Kidney (tissue), 14 donors: Measurements from ENCODE around the gene BCKDK. TPM values are rescaled to one million over a fixed set of nuclear protein-coding genes. Genes with fewer than 3 reads are reported as not detected.

ENCODE experiments used
- DNase-seq, 5 donors: peaks; one replicate each; pipeline ENCODE4 v3.0.0-alpha.2; 2013 to 2020
- FAIRE-seq: peaks from 2 replicates; lab custom pipeline; 2012; peaks lifted over from hg19 to GRCh38; lab: Jason Lieb, UNC
- H3K27ac ChIP-seq, 2 donors: one replicate each; pipeline ENCODE4 v1.7.0; 2013; ENCODE audit warnings: low read depth in 2 of 2, low read length in 2 of 2, inconsistent platforms in 1 of 2
- H3K27me3 ChIP-seq: one replicate; pipeline ENCODE4 v1.7.1; 2013; ENCODE audit warnings: low read length, inconsistent platforms; ENCODE audit not compliant: control insufficient read depth, insufficient read depth
- H3K36me3 ChIP-seq, 3 donors: one replicate each; pipeline versions ENCODE4 v1.7.0 to v1.7.1; 2013; ENCODE audit warnings: low read length in 3 of 3, control low read depth in 1 of 3, inconsistent platforms in 1 of 3; ENCODE audit not compliant: insufficient read depth in 3 of 3, control insufficient read depth in 2 of 3
- H3K4me1 ChIP-seq, 3 donors: one replicate each; pipeline versions ENCODE4 v1.7.0 to v1.7.1; 2013; ENCODE audit warnings: low read length in 3 of 3, inconsistent platforms in 1 of 3, low read depth in 1 of 3; ENCODE audit not compliant: control insufficient read depth in 2 of 3, insufficient read depth in 2 of 3
- H3K4me3 ChIP-seq, 3 donors: one replicate each; pipeline versions ENCODE4 v1.7.0 to v1.8.1; 2013; ENCODE audit warnings: low read length in 3 of 3, control low read depth in 1 of 3, inconsistent platforms in 1 of 3
- H3K9ac ChIP-seq, 3 donors: one replicate each; pipeline versions ENCODE4 v1.7.0 to v1.7.1; 2013; ENCODE audit warnings: low read length in 3 of 3, control low read depth in 1 of 3, inconsistent platforms in 1 of 3
- H3K9me3 ChIP-seq, 3 donors: one replicate each; pipeline versions ENCODE4 v1.7.0 to v1.7.1; 2013; ENCODE audit warnings: low read length in 3 of 3, control low read depth in 1 of 3, inconsistent platforms in 1 of 3; ENCODE audit not compliant: control insufficient read depth in 2 of 3, insufficient read depth in 1 of 3
- CTCF ChIP-seq: IDR thresholded peaks from 3 replicates; pipeline ENCODE4 v1.5.1; 2012; ENCODE audit warnings: mild to moderate bottlenecking, moderate library complexity, borderline replicate concordance; ENCODE audit not compliant: insufficient read depth; ENCODE audit errors: extremely low read depth
- intact Hi-C: fragments of 100-400 bp; cut with DNase I; formaldehyde crosslinking; loops from one replicate; pipeline ENCODE4 v1.11.1; 2022
- polyA plus RNA-seq: library from polyadenylated mRNA; stranded (reverse); fragments of 350-450 nt; fragmentation: Illumina TruSeq; extraction: RNeasy Lipid Tissue Mini Kit (QIAGEN cat#74804); gene quantifications from one replicate; pipeline ENCODE4 v1.2.3, GENCODE V29; 2014; ENCODE audit warnings: low read depth, low replicate concordance; ENCODE audit not compliant: insufficient read depth
- total RNA-seq: library from RNA; stranded (reverse); fragmentation: NEBNext Ultra II Directional; extraction: Animal tissue kit (Norgen Biotek cat#: 25700); gene quantifications from one replicate; pipeline ENCODE4 v1.2.1, GENCODE V29; 2021
- donor health status: control.
- donor health status: control.
- donor health status: control.
- donor health status: control.
- donor health status: control.
- donor health status: DM: yes; HTN: yes; CAD: no.
- donor health status: Normal renal cell carcinoma (clear cell type).

The BCKDK gene
- total and polyA plus RNA-seq, 2 donors from 2014 or later, result 47.6 to 70.6 TPM

GRCh38 chr16:31114468-31114867 is 6.3 kb downstream of the BCKDK start:
- peaks cover 4 to 21% (median 16%) of the 10 kb centered on the region in 3 donors for H3K4me1 ChIP-seq
- peaks cover 0 to 18% (median 8%) of the 10 kb centered on the region in 3 donors for H3K36me3 ChIP-seq
- no peaks in the 10 kb centered on the region for H3K27me3 ChIP-seq
- H3K27ac ChIP-seq, result peak overlapping the region in 1 of 2 donors; percentile 1
- DNase-seq, result no peak
- no peak overlapping the region for H3K4me3 ChIP-seq
- intact Hi-C loops, result no loop called here
- no peak for TF ChIP-seq CTCF
- no peaks in the 10 kb centered on the region for H3K9me3 ChIP-seq
- no peak for FAIRE-seq
- no peak overlapping the region for H3K9ac ChIP-seq

- H3K9ac ChIP-seq, result peak within 1 kb of the TSS; percentile 57 to 91 (median 69)
- no peak for TF ChIP-seq CTCF
- H3K27me3 ChIP-seq, result no peaks in the 10 kb centered on the region
- peak; percentile 99 for DNase-seq
- peaks cover 5 to 21% (median 14%) of the 10 kb centered on the region in 3 donors for H3K36me3 ChIP-seq
- peaks cover 4 to 21% (median 16%) of the 10 kb centered on the region in 3 donors for H3K4me1 ChIP-seq
- H3K9me3 ChIP-seq, result no peaks in the 10 kb centered on the region
- intact Hi-C loops, result no loop called here
- H3K27ac ChIP-seq, result peak within 1 kb of the TSS; percentile 96
- H3K4me3 ChIP-seq, result peak within 1 kb of the TSS; percentile 80 to 85 (median 81)
- peak; percentile 92 for FAIRE-seq
Measured at GRCh38 chr16:31117384-31118222, 9.4 kb downstream of the BCKDK start, which contains the start of gene KAT8. Gene KAT8 (plus strand): TSS chr16:31117664. CDS start chr16:31117682, 18 bp downstream.

GRCh38 chr16:31118223-31119155 is 10.3 kb downstream of the BCKDK start:
- intact Hi-C loops, result no loop called here
- H3K36me3 ChIP-seq, result peaks cover 5 to 19% (median 14%) of the 10 kb centered on the region in 3 donors
- no peaks in the 10 kb centered on the region for H3K9me3 ChIP-seq
- peak overlapping the region; percentile 57 to 91 (median 69) for H3K9ac ChIP-seq
- peaks cover 4 to 13% (median 11%) of the 10 kb centered on the region in 3 donors for H3K4me1 ChIP-seq
- peak overlapping the region; percentile 76 to 85 (median 81) for H3K4me3 ChIP-seq
- DNase-seq, result no peak
- peak overlapping the region; percentile 96 for H3K27ac ChIP-seq
- TF ChIP-seq CTCF, result no peak
- H3K27me3 ChIP-seq, result no peaks in the 10 kb centered on the region
- no peak for FAIRE-seq
